Stimulated activated memory B cell treated with anti-CD40 and anti-IgM and Interleukin-4, amounts not matched to agents 10 μg/mL and 1 μg/mL and 100 μg/mL, for 72 hours (primary cell): ENCODE measurements around the gene XRRA1.

Experiments
- ATAC-seq: fragments of 150-1000 bp; cut with Tn5 transposase; 2 replicates; pipeline ENCODE4 v1.10.0; 2021
- H3K27ac Mint-ChIP-seq: one replicate; pipeline ENCODE4 v1.8.0; 2022; ENCODE audit warnings: mild to moderate bottlenecking, mixed read lengths
- H3K27me3 Mint-ChIP-seq: one replicate; pipeline ENCODE4 v1.8.0; 2022; ENCODE audit warnings: mixed read lengths
- H3K36me3 Mint-ChIP-seq: one replicate; pipeline ENCODE4 v1.8.0; 2022; ENCODE audit warnings: mixed read lengths
- H3K4me1 Mint-ChIP-seq: one replicate; pipeline ENCODE4 v1.8.0; 2022; ENCODE audit warnings: mixed read lengths
- H3K4me3 Mint-ChIP-seq: one replicate; pipeline ENCODE4 v1.8.0; 2022; ENCODE audit warnings: mild to moderate bottlenecking, moderate library complexity, mixed read lengths
- H3K9me3 Mint-ChIP-seq: one replicate; pipeline ENCODE4 v1.8.0; 2022; ENCODE audit warnings: mixed read lengths

The XRRA1 gene

GRCh38 chr11:74791333-74792100, 157.4 kb downstream of the XRRA1 start:
- Mint-ChIP-seq H3K4me1 (no peaks in the 10 kb centered on the region), H3K36me3 (peaks cover 65% of the 10 kb centered on the region), H3K4me3 (no peak overlapping the region), H3K9me3 (peaks cover 4% of the 10 kb centered on the region), H3K27ac (no peak overlapping the region), H3K27me3 (no peaks in the 10 kb centered on the region)
- no peak for ATAC-seq
